ENCODE measurements around the gene C6orf120.
"Not testable (repeated sequence)": the region's sequence is repeated elsewhere in the genome, so short reads cannot be mapped to it uniquely, and the experiment has no call there.

The C6orf120 gene

DNA sequence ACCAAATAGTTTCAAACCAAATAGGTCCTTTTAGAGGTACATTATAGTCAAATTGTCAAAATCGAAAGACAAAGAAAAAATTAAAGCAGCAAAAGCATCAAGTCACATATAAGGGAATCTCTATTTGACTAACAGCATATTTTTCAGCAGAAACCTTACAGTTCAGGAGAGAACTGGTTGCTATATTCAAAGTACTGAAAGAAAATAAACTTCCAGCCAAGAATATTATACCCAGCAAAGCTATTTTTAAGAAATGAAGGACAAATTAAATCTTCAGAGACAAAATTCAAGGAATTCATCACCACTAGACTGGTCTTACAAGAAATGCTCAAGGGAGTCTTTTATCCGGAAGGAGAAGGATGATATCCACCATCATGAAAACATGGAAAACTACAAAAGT is 16.1 kb upstream of the C6orf120 start:
- DNase-seq: no peak

DNA sequence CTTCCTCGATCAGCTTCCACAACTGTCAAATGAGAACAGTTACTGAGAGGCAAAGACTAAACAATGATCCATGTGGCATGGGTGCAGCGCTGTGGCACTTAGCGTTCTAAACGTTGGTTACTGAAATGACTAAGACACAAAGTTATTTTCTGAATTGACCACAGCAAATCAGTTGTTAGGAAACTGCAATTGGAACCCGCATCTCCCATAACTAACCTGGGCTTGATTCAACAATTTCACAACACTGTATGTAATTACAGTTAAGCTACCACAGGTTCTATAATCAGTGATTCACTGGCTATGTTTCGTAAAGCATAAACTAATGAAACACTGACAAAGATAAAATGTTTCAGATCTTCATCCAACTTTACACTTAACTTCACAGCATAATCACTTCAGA is 12.6 kb upstream of the C6orf120 start:
- no peak for DNase-seq

DNA sequence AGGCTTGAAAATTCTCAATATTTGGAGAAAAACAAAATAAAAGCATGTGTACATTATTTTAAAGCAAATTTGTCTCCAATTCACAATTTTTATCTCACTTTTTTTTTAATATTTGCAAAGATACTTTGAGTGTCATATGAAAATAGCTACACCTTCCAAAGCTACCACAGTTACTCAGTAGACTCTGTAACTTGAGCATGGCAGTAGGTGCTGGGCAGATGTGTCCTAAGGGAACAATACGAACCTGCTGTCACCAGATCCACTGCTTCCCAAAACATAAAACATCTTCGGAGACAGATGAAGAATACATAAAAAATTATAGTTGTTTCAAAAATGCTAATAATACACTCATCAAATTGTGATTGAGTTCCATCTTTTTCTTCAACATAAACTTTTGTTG is 10.7 kb upstream of the C6orf120 start:
- DNase-seq: no peak

DNA sequence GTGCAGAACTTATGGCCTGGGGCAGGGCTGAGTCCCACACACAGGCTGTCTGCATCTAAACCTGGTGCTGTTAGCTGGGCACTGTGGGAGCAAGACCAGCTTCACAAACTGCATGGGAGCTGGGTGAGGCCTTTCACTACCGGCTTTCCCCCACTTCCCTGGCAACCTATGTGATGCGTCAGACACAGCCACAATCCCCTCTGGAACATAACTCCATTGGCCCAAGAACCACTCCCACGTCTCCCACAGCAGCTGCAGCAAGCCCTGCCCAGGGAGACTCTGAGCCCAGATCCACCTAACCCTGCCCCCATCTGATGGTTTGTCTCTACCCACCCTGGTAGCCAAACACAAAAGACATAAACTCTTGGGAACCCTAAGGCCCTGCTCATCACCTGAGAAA is 9.4 kb upstream of the C6orf120 start:
- DNase-seq: no peak

DNA sequence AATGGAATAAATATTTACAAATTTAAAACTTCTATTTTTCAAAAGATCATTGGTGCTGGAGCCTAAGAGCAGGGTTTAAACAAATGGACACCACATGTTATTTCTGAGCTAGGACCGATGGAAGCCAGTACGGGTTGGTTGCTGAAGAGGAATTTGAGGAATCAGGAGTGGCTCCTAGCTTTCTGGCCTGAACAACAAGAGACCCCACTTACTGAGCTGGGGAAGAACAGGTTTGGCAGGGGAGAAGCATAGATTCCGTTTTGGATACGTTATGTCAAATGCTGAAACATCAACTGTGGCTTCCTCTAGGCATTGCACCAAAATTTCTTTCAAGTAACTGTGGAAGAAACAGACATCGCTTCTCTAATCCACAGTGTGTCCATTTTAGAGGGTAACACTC is 6.8 kb upstream of the C6orf120 start:
- DNase-seq: no peak

DNA sequence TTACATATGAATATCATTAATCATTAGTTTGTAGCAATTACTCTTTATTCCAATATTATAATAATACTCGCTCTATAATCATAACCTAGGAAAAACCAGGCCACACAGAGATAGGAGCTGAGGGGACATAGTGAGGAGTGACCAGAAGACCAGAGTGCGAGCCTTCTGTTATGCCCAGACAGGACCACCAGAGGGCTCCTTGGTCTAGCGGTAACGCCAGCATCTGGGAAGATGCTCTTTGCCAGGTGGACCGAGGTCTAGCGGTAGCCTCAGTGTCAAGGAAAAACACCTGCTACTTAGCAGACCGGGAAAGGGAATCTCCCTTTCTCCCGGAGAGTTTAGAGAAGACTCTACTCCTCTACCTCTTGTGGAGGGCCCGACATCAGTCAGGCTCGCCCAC is 4.8 kb upstream of the C6orf120 start:
- not testable (repeated sequence) for DNase-seq

DNA sequence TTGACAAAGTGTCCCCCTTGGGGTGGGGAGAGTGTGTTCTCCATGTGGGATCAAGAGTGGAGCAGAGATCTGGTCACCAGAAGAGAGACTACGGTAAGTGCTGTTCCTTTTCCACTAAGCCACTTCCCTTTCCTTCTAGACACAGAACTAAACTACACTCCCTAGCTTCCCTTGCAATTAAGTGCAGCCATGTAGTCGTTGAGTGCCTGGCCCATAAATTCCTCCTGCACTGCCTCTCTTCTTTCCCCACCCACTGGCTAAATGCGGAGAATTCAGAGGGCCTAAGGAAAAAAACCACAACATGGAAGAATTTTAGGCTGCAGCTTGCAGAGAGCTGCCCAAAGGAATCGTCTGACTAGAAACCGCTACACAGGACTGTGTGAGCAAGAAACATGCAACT is 1.6 kb upstream of the C6orf120 start:
- no peak for DNase-seq

DNA sequence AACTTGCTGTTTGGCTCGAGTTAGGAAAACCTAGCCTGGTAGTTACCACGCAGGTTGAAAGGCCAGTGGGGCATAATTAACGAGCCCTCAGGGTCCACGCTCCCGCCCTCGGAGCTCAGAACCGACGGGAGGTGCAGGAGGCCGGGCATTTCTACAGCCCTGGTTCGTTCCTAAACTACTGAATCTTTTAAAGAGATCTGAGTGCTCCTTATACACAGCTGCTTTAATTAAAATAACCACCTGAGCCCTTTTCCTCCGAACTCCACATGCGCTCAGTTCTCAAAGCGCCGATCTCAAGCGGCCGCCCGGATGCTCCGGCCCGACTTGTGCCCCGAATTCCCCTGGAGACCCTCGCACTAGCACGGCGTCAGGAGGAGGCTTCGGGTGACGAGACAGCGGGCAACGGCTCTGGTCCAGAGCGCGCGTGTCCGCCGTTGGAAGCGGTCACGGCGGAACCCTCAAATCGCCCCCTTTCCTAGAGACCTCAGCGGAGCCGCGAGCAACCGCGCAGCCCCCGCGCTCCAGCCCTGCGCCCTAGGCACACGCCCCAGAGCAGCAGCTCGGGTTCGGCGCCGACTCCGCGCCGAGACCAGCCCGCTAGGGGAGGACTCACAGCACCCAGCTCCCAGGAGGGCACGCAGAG is 494 bp upstream of the C6orf120 start:
- DNase-seq: no peak

DNA sequence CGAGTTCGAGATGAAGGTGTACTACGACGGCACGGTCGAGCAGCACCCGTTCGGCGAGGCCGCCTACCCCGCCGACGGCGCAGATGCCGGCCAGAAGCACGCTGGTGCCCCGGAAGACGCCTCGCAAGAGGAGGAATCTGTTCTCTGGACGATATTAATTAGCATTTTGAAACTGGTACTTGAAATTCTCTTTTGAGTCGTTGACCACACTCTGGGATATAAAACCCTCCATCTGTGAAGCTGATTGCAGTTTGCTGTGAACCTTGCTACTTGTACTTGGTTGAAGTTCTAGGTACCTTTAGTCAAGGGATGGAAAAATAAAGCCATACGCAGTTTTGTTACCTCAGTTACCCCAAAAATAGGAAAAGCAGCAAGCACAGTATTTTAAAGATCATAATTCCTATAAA is 917 bp downstream of the C6orf120 start:
- no peak for DNase-seq

DNA sequence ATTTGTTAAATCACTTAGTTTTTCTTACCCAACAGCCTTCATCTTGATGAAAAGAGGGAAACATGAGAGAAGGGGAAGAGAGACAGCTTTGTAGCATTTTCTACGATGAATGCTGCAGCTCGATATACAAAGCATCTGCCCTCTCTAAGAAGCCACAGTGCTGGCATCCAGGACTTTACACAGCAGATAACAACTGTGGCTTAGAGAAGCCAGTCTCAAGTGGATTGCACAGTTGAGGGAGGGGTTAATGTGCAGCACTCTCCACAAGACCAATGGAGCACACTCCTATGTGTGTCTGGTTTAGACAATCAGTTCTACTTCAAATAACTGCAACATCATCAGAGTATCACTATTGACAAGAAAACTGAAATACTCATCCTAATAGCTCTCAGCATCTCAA is 5.8 kb downstream of the C6orf120 start:
- no peak for DNase-seq

DNA sequence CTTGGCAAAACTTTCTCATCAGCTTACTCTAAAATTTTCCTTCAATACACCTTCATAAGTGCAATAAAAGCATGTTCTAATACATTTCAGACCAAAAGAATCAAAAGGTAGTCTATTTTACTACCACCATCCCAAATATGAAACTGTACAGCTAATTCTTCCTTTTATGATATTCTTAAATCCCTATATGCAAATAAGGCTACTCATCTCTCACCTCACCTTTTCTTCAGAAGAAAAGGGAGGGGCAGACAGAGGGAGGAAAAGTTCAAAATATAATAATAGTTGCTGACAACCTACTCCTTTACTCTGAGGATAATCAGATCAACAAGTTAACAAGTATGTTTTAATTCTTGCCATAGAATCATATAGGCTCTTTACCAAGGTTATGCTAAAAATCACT is 7.4 kb downstream of the C6orf120 start:
- no peak for DNase-seq

DNA sequence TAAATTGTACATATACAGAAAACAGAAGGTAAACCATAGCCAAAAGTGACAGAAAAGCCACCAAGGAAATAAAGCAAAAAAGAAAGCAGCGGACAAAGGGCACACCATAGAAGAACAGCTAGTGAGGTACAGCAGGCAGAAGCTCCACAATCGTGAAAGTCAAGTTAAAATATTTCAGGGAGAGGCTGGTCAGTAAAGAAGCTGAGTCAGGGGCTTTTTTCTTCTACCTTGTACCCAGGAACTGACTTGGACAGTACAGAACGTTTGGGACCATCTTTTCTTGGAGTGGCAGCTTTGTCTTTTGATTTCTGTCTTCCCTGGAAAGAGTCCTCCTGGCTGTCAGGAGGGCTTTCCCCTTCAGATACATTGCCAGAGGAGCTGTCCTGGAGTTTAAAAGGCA is 8.1 kb downstream of the C6orf120 start:
- no peak for DNase-seq

DNA sequence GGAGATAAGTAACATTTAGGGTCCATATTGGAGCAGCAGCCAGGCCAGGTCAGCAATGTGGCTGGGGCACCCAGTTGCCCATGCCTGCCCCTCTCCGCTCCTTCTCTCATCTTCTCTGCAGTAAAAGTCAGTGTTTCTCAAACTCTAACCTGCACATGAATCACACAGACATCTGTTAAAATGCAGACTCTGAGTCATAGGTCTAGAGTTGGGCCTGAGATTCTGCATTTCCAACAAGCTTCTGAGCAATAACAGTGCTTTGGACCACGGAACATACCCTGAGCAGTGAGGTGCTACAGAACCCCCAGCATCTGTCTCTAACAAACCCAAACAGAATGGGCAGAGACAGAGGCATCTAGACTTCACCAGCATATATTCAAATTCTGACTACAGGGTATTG is 12.3 kb downstream of the C6orf120 start:
- no peak for DNase-seq

DNA sequence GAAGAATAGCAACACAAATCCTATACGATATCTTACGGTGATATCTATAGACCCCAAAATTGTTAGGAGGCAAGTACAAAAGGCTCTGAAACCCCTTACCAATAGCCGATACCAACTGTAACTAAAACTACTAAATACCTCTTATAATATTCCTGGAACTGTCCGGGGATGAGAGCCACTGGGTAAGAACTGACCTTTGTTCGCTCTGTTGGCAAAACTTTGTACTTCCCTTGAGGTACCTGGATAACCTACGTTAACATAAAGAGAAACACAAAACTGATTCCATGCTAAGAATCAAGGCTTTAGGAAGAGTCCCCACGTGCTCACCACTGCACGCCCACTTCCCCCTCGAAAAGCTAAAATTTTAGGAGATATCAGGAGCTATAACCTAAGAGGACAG is 12.7 kb downstream of the C6orf120 start:
- DNase-seq: no peak

DNA sequence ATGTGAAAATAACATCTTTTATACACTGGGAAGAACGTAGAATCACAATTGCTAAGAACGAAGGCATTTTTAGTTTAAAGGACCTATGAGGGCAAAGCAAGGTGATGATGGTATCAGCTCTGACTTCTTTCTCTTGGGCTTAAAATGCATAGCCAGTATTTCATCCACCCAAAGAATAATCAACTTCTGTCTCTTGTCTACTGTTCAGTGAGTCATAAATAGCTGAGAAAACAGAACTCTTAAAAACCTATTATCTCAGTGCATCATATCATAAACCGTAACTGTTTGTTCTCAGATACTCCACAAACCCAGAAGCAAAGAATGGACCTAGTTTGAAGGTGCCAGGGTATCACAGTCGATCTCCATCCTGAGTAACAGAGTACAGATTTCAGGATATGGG is 17.2 kb downstream of the C6orf120 start:
- no peak for DNase-seq

DNA sequence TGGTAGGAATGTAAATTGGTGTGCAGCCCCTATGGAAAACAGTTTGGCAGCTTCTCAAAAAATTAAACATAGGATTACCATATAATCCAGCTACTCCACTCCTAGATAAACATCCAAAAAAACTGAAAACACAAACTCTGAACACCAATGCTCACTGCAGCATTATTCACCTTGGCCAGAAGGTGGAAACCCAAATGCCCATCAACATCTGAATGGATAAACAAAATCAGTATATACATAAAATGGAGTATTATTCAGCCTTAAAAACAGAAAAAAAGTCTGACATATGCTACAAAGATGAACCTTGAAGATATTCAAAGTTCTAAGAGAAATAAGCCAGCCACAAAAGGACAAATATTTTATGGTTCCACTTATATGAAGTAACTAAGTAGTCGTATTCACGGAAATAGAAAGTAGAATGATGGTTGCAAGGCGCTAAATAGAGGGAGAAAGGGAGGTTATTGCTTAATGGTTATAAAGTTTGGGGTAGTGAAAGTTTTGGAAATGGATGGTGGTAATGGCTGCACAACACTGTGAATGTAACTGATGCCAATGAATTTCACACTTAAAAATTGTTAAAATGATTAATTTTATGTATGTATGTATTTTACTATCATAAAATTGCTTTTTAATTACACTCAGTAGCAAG is 18.4 kb downstream of the C6orf120 start:
- DNase-seq: no peak

DNA sequence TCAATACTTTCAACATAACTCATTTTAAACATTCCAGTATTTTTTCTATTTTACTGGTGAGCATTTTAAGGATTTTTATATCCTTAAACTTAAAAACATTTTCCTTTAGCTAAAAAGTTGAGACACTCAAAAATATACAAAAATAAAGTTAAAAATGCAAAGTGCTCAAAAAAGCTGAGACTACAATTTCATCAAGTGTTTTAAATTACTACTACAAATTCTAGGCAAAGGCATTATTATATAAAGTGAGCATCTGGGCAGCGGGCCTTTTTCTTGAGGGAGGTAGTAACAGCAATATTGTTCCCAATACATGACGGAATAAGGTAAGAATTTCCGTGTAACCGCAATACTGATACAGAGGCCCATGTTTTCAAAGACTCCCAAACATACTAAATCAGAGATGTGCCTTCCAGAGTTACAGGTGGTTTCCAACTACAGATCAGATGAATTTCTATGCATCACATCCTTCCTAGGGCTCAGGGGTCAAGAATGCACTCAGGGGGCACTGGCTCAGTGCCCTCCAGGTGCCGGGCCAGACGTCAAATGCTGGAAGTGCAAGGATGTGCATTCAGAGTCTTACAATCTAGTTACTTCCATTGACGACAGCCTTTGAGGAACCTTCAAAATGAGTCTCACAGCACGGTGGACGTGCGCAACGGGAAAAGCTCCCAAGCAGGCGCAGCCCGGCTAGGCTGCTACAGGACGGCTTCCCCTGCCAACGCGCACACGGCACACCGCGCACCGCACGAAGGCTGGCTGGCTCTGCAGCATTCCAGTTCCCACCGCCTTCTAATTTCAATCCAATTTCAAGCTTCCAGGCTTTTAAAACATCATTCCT is 20.7 kb downstream of the C6orf120 start:
- peak; percentile 69 for DNase-seq

DNA sequence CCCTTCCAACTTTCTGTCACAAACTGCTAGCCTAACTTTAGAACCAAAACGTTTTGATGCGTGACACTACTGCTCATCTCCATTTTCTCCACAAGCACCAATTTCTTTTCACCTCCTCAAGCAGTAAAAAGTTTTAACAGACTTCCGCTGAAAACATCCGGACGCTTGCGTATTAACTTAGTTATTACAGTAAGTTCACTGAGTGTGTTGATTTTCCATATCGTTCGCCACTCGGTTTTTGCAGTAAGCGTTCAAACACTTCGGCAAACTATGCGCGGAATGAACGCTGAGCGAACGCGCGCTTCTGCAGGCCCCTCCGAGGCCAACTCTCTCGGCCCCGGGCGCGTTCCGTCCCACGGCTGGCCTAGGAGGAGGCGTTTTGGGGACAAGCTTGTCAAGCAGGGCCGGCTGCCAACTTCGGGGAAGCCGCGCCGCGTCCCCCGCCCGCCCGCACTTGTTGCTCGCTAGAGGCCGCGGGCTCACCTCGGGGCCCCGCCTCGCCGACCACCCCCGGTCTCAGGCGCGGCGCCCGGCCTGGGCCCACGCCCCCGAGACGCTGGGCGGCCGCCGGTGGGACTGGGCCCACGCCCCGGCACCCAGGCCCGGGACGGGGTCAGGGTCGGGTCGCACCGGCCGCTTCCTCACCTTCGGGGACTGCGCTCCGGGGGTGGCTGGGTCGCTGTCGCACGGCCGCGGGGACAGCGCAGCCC is 21.4 kb downstream of the C6orf120 start:
- peak; percentile 85 for DNase-seq

DNA sequence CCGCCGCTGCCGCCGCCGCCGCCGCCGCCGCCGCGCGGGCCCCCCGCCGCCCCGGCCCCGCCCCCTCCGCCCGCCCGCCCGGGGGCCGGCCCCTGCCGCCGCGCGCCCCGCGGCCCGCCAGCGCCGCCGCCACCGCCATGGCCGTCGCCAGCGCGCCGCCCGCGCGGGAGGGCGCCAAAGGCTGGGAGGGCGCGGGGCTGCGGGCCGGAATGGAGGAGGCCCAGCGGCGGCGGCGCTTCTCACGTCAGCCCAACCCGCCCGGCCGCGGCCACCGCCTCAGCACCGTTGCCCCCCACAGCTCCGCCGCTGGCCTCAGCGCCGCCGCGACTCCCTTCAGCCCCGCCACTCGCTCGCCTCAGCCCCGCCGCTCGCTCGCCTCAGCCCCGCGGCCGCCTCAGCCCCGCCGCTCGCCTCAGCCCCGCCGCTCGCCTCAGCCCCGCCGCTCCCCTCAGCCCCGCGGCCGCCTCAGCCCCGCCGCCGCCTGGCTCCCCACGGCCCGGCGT is 22.1 kb downstream of the C6orf120 start:
- DNase-seq: peak; percentile 59

DNA sequence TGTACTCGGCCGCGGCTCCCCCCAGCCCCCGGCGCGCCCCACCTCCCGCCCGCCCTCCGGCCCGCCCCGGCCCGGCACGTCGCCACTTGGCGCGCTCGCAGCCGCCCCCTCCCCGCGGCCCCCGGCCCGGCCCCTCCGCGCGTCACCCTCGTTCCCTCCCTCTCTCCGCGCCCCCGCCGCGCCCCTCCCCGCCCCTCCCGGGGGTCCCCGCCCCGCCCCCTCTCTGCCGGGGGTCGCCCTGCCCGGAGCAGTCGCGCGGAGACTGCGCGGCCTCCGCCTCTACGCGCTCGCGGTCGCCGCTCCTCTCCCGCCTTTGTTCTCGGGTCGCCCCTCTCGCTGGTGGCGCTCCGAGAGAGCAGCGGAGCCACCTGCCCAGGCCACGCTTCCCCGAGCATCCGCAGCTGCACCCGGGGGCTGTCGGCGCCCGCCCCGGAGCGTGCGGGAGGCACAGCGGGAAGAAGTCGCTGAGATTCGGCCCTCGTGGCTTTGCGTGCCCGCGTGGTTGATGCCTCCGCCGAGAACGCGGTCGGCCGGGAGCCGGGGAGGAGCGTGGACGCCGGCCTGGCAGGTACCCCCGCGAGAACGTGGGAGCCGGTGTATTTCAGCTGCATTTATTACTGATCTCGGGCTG is 22.7 kb downstream of the C6orf120 start, which contains the start of gene PHF10:
Gene PHF10, minus strand, starts transcription at position 7 of the 631 bp plus-strand sequence. CDS start 569 bp downstream, outside the sequence.
- peak; percentile 59 for DNase-seq

DNA sequence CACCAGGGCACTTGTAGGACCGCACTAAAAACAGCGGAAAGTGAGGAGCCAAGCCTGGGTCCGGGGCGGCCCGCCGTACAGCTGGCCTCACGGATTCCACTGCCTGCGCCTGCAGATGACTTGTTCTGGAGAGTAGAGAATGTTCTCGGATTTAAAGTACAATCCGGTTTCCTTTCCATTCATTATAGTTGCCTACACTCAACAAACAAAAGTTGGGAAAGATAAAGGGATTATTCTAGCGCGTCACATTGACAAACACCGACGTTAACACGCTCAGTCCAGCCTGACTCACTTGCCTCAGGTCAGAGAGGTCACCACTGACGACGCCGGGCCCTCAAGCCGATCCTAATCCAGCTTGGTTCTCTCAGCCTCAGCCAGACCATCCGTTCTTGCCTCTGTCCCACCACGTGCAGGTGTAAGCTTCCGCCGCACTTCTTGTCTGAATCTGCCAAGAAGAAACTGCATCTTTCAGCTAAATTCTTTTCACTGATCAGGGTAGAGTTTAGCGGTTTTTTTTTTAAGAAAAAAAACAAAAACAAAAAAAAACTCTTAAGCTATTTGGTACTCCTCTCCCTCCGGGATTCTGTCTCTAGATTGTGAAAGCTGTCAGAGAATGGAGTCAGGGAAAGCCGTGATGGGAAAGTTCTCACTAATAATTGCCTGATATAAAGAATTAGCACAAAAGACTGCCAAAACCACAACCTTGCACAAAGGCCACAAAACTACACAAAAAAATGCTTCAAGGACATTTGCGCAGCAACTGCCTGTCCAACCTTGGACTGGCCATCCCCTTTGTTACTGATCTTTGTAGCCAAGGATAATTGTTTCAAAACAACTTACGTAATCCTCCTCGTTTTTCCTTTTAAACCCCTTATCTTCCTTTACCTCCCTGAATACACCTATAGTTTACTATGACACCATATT is 23.5 kb downstream of the C6orf120 start:
- peak; percentile 64 for DNase-seq

DNA sequence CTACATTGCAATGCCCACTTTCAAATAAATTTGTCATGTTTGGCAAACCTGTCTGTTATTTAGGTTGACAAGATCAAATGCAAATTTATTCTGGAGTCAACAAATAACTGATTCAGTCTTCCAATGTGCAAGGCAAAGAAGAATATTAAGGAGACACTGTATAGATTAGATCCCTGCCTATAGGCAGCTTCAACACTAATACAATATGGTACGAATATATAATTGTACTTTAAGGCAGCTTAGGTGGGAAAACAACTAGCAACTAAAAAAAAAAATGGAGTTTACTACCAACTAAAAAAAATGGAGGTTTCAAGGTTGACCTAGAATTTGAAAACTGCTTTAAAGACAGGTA is 24.1 kb downstream of the C6orf120 start:
- no peak for DNase-seq
